IMR-90 (cell line): Measurements from ENCODE around the gene ITPKC.

Experiments
- BHLHE40 ChIP-seq: fragments of 150-350 bp; IDR thresholded peaks from 2 replicates; pipeline ENCODE4 v1.6.1; 2016; ENCODE audit warnings: mild to moderate bottlenecking, low read depth, low read length
- FOS ChIP-seq: fragments of 150-350 bp; IDR thresholded peaks from 2 replicates; pipeline ENCODE4 v1.6.1; 2016; ENCODE audit warnings: low read depth, low read length
- POLR2A ChIP-seq: IDR thresholded peaks from 2 replicates; pipeline ENCODE4 v1.6.1; 2012; ENCODE audit warnings: mild to moderate bottlenecking, low read depth, low read length
- RAD21 ChIP-seq: IDR thresholded peaks from 2 replicates; pipeline ENCODE4 v1.6.1; 2012; ENCODE audit warnings: low read length, improper control_type of control experiment
- RCOR1 ChIP-seq: IDR thresholded peaks from 2 replicates; pipeline ENCODE4 v1.6.1; 2012; ENCODE audit warnings: mild to moderate bottlenecking, low read length, improper control_type of control experiment; ENCODE audit not compliant: insufficient replicate concordance
- RFX5 ChIP-seq: IDR thresholded peaks from 2 replicates; pipeline ENCODE4 v1.8.0; 2012; ENCODE audit warnings: low read depth, mild to moderate bottlenecking, low read length, moderate library complexity
- USF2 ChIP-seq: fragments of 150-350 bp; IDR thresholded peaks from 2 replicates; pipeline ENCODE4 v1.6.1; 2017; ENCODE audit warnings: mild to moderate bottlenecking, antibody characterized with exemption, low read length, low read depth
- TF ChIP-seq, protein P1 (sequence below): conservative IDR thresholded peaks from 2 replicates; pipeline ENCODE4 v1.5.1; 2012; ENCODE audit warnings: mild to moderate bottlenecking, low read depth, low read length, improper control_type of control experiment

DNA sequence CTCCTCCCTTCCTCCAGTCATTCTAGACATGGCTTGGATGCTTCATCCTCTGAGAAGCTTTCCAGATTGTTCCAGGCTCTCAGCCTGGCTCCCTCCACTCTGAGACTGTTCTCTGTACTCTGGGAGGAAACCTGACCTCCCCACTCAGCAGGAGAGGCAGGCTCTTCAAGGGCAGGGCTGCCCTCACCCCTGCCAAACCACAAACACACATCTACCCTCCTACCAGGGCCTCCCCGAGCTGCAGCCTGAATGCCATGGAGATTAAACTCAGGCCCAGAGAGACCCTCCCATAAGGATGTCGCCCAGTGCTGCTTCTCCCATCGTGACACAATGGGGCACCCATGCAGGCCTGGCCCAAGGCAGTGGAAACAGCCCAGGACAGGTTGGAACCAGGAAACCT lies 42.6 kb upstream of the ITPKC start:
- TF ChIP-seq FOS: no peak
- TF ChIP-seq USF2: no peak
- TF ChIP-seq, protein P1, sequence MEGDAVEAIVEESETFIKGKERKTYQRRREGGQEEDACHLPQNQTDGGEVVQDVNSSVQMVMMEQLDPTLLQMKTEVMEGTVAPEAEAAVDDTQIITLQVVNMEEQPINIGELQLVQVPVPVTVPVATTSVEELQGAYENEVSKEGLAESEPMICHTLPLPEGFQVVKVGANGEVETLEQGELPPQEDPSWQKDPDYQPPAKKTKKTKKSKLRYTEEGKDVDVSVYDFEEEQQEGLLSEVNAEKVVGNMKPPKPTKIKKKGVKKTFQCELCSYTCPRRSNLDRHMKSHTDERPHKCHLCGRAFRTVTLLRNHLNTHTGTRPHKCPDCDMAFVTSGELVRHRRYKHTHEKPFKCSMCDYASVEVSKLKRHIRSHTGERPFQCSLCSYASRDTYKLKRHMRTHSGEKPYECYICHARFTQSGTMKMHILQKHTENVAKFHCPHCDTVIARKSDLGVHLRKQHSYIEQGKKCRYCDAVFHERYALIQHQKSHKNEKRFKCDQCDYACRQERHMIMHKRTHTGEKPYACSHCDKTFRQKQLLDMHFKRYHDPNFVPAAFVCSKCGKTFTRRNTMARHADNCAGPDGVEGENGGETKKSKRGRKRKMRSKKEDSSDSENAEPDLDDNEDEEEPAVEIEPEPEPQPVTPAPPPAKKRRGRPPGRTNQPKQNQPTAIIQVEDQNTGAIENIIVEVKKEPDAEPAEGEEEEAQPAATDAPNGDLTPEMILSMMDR: no peak
- TF ChIP-seq RCOR1: no peak
- no peak for TF ChIP-seq POLR2A
- no peak for TF ChIP-seq RFX5
- no peak for TF ChIP-seq RAD21
- TF ChIP-seq BHLHE40: no peak
